Endothelial cell of umbilical vein (primary cell): ENCODE results near the gene PAGE2B.
"Not testable (repeated sequence)": the region's sequence is repeated elsewhere in the genome, so short reads cannot be mapped to it uniquely, and the experiment has no call there.

Source experiments
- CTCF ChIP-seq, 2 donors: IDR thresholded peaks; 1 replicate in 1 of 2; 2 replicates in 1 of 2; pipeline ENCODE4 v1.5.1; 2011; ENCODE audit warnings: low read length in 2 of 2, mild to moderate bottlenecking in 2 of 2, moderate library complexity in 2 of 2, control low read depth in 1 of 2, inconsistent platforms in 1 of 2, low read depth in 1 of 2; ENCODE audit not compliant: insufficient read depth in 1 of 2; ENCODE audit errors: extremely low read depth in 1 of 2
- EZH2 ChIP-seq: IDR thresholded peaks from 2 replicates; pipeline ENCODE4 v1.6.1; 2012; ENCODE audit warnings: borderline replicate concordance, low read depth, mild to moderate bottlenecking, moderate library complexity, low read length, inconsistent platforms; ENCODE audit not compliant: severe bottlenecking
- FOS ChIP-seq: IDR thresholded peaks from 2 replicates; pipeline ENCODE4 v1.6.1; 2011; ENCODE audit warnings: mild to moderate bottlenecking, low read length, moderate library complexity, borderline replicate concordance; ENCODE audit not compliant: insufficient read depth
- GATA2 ChIP-seq: IDR thresholded peaks from 2 replicates; pipeline ENCODE4 v1.7.0; 2011; ENCODE audit warnings: low read depth, mild to moderate bottlenecking, moderate library complexity, mixed read lengths, low read length; ENCODE audit not compliant: insufficient read length, insufficient read depth
- JUN ChIP-seq: IDR thresholded peaks from 2 replicates; pipeline ENCODE4 v1.6.1; 2011; ENCODE audit warnings: borderline replicate concordance, low read depth; ENCODE audit not compliant: insufficient read length, insufficient read depth
- MAX ChIP-seq: IDR thresholded peaks from 2 replicates; pipeline ENCODE4 v1.6.1; 2011; ENCODE audit not compliant: insufficient read depth, insufficient read length
- MYC ChIP-seq: IDR thresholded peaks from one replicate; pipeline ENCODE4 v1.6.1; 2011; ENCODE audit warnings: mild to moderate bottlenecking, low read depth, low read length
- POLR2A ChIP-seq: IDR thresholded peaks from 2 replicates; pipeline ENCODE4 v1.6.1; 2012; ENCODE audit warnings: low read depth, mild to moderate bottlenecking, control low read depth, low read length
- POLR2AphosphoS5 ChIP-seq: IDR thresholded peaks from 2 replicates; pipeline ENCODE4 v1.6.1; 2012; ENCODE audit warnings: low read depth, mild to moderate bottlenecking, control low read depth, low read length, moderate library complexity; ENCODE audit not compliant: insufficient read depth

GRCh38 chrX:55067180-55067579, 7.7 kb upstream of the PAGE2B start:
- not testable (repeated sequence) for TF ChIP-seq POLR2A; MYC; POLR2AphosphoS5; CTCF (IDR thresholded peaks at IDR 0.05; ENCODE audit: extremely low read depth in 1 of 2, insufficient read depth in 1 of 2, low read depth in 1 of 2, low read length in 2 of 2); EZH2; JUN; MAX; GATA2; FOS
